Right kidney (tissue), 1 donor: ENCODE data around the gene AKAP1.

ENCODE experiments used
- DNase-seq: peaks from one replicate; pipeline ENCODE4 v3.0.0-alpha.2; 2016

AKAP1 gene

DNA sequence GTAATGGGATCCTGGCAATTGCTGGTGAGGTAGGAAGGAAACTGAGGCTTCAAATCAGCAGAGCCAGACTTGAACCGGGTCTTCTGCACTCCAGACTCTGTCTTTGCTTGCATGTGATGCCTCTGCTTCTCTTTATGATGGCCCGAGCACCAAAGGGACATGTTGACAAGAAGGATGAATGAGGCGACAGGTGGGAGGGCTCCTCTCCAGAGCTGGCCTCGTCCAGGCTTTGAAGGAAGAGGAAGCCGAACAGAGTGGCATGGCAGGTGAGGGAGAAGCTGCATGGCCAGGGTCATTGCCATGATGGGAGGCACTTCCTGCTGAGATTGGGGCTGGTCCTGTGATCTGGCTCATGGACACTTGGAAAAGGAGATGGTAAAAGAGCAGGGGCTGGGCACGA, 40.8 kb downstream of the AKAP1 start:
- DNase-seq = no peak

GRCh38 chr17:57130708-57131461, 45.8 kb downstream of the AKAP1 start:
- peak; percentile 54 for DNase-seq

DNA sequence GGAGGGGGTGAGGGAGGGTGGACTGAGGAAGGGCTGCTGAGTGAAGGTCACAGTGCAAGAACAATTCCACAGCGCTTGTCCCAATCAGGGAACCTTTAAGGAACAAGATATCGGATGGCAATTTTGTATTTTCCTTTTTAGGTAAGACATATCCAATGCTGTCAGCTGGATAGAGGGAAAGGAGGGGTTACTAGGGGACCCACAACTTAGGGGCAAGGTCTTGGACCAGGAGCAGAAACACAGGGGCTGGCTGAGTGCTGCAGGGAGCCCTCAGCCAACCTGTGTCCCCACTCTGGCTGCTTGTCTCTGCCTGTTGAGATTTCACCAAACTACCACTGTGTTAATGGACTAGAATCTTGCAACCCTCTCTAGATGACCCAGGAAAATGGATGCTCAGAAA, 47.6 kb downstream of the AKAP1 start:
- DNase-seq = no peak

GRCh38 chr17:57133486-57133885, 48.4 kb downstream of the AKAP1 start:
- DNase-seq = no peak

DNA sequence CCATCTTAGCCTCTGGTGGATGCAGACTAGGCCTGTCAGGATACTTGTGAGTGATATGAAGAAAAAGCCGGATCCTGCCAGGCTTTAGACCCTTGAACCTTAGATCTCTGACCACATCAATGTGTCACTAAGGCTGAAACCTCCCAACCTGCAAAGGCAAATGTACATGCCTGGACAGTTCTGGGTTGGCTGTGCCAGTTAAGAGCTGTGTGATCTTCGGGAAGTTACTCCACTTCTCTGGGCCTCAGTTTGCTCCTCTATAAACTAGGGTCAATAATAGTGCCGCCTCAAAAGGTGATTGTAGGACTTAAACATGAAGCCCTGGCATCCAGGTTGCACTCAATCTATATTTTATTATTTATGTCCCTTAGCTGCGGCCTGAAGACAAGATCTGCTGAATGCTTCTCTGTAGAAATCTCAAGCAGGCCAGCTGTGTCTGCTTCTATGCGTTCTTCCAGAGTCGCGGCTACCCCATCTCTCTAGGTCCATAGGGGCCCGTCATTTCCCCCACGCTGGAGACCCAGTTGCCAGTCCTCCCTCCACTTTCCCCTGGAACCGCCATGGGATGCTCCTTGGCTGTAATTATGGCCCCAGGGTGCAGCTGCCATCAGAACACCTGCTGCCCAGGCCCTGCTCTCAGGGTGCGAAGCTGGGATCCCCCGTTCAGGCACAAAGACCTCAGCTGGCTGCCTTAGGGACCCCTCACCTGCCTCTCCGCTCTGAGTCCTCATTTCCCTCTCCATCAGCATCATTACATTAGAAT, 50.2 kb downstream of the AKAP1 start:
- no peak for DNase-seq

GRCh38 chr17:57135789-57136291, 50.8 kb downstream of the AKAP1 start:
- DNase-seq = no peak

- DNase-seq = no peak
Measured at GRCh38 chr17:57136355-57136754, 51.3 kb downstream of the AKAP1 start.

- DNase-seq = no peak
Measured at GRCh38 chr17:57138030-57138911, 53.2 kb downstream of the AKAP1 start.

- no peak for DNase-seq
Measured at GRCh38 chr17:57138956-57139576, 54.0 kb downstream of the AKAP1 start.

DNA sequence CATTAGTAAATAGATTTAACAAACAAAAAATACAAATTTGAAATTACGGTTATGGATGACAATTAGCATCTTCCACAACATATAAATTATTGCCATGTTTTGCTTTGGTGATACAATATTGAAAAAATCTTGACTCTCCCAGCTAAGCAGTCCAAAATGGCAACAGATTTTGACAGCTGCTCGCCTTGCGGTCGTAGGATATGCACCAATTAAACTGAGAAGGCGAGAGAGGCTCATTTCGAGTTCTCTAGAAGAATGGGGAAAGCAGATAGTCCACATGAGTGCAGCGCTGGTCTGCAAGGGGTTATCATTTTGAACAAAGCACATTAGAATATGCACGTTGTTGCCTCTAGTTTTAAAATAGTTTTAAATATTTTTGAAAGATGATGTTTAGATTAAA, 55.3 kb downstream of the AKAP1 start:
- DNase-seq = no peak

DNA sequence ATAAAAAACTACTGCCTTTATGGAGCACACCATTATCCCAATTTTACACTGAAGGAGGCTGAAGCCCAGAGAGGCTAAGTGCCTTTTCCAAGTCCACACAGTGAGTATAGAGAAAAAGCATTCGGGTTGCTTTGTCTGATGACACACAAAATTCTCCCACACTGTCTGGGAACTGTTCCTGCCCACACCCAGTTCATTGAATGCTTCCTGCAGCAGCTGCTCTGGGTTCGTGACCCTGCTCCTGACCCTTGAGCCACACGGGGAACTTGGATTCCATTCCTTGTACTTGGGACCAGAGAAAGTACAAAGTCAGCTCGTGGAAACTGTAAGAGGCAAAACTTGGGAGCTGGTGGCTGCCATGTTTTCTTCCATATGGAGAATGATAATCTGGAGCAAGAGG, 57.9 kb downstream of the AKAP1 start:
- no peak for DNase-seq

DNA sequence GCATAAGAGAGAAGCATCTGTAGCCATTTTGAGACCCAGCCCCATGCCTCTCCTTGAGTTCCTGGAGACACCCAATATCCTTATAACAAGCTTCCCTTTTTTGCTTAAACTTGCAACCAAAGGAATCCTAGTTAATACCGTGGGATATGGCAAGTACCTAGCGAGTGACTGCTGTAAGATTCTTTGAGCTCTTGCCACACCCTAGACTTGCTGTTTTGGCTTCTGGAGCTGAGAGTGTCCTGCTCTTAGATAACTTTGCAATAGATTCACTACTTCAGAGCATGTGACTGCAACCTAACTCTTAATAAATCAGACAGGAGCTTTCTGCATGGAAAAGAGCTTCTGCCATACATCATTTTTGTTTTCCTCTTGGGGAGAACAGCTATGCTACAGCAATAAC, 58.3 kb downstream of the AKAP1 start:
- no peak for DNase-seq

DNA sequence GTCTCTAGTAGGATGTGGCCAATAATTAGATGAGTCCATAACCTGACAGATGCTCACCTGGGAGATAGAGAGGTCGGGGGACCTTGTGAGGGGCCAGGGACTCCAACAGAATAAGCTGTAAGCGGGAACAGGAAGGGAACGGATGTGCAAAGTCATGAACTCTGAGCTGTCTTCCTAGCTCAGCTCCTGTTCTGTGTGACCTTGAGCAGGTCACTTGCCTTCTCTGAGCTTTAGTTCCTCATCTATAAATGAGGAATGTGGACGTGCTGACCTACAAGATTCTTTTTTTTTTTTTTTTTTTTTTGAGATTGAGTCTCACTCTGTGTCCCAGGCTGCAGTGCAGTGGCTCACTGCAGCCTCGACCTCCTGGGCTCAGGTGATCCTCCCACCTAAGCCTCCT, 58.9 kb downstream of the AKAP1 start:
- DNase-seq = no peak

DNA sequence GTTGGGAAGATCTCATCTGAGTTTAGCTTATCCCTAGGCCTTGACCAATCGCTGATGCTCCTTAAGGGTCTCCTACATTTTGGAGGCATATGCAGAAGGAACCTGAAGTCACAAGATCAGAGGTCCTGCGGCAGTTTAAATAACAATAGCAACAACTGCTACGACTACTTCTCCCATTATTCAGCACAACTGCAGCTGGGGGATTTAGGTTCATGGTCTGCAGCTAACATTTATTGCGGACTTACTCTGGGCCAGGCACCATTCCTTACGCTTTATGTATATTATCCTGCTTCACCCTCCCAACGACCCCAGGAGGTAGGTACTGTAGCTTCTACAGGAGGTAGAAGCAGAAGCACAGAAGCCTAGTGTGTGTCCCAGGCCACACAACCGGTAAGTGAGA, 59.5 kb downstream of the AKAP1 start:
- no peak for DNase-seq

DNA sequence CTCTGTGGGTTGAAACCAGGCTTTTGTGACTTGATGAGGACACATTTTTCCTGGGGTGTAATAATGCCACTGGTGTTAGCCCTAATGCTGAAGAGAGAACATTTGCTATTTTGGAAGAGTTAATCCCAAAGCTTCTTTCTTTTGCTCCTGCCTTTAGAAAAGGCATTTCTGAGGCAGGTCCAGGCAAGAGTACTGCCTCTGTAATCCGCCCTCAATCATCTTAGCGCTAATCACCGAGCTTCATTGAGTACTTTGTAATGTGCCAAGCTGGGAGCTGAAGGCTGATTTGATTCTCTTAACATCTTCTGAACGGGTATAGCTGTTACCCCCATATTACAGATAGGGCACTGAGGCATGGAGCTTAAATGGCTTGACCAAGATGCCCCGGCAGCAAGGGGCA, 60.3 kb downstream of the AKAP1 start:
- no peak for DNase-seq

DNA sequence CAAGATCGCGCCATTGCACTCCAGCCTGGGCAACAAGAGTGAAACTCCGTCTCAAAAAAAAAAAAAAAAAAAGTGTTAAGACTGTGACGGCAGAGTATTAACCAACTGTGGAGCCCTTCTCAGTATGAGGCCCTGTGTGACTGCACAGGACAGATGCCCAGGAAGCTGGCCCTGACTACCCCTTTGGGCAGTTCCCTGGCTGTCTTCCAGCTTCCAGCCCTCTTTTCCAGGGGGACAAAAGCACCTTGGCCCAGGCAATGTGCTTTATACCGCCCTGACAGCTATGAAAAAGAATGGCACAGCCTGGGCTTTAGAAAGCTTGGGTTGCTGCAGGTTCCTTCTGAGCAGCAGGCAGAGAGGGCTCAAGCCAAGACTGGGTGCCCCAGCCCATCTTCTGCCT, 61.2 kb downstream of the AKAP1 start:
- no peak for DNase-seq

- no peak for DNase-seq
Measured at GRCh38 chr17:57151798-57152197, 66.8 kb downstream of the AKAP1 start.

GRCh38 chr17:57152967-57153528, 68.0 kb downstream of the AKAP1 start:
- DNase-seq = no peak

- DNase-seq = no peak
Measured at GRCh38 chr17:57154921-57155320, 69.9 kb downstream of the AKAP1 start.

GRCh38 chr17:57158325-57158724, 73.3 kb downstream of the AKAP1 start:
- DNase-seq = no peak

GRCh38 chr17:57158795-57159194, 73.7 kb downstream of the AKAP1 start:
- no peak for DNase-seq

DNA sequence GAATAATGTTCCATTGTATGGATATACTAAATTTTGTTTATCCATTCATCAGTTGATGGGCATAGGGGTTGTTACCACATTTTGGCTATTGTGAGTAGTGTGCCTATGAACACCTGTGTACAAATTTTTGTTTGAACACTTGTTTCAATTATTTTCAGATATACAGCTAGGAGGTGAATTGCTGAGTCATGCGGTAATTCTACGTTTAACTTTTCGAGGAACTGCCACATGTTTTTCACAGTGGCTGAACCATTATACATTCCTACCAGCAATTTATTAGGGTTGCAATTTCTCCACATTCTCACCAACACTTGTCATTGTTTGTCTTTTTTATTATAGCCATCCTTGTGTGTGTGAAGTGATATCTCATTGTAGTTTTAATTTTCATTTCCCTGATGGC, 75.6 kb downstream of the AKAP1 start:
- DNase-seq = no peak
